GM12878 (cell line): ENCODE measurements around the gene UBQLN1. TPM values are rescaled to one million over a fixed set of nuclear protein-coding genes. Genes with fewer than 3 reads are reported as not detected.

Experiments
- CREB1 ChIP-seq: IDR thresholded peaks from 2 replicates; pipeline ENCODE4 v1.6.1; 2012; ENCODE audit warnings: low read depth, mild to moderate bottlenecking, inconsistent platforms
- IRF5 ChIP-seq: fragments of 450-650 bp; IDR thresholded peaks from 2 replicates; pipeline ENCODE4 v1.6.1; 2017; ENCODE audit warnings: borderline replicate concordance
- MLLT1 ChIP-seq: fragments of 450-650 bp; IDR thresholded peaks from 2 replicates; pipeline ENCODE4 v1.6.1; 2016; ENCODE audit warnings: mild to moderate bottlenecking
- MTA2 ChIP-seq: fragments of 450-650 bp; IDR thresholded peaks from 2 replicates; pipeline ENCODE4 v1.6.1; 2016; ENCODE audit warnings: low read depth, mild to moderate bottlenecking, moderate library complexity
- NR2C1 ChIP-seq: fragments of 450-650 bp; IDR thresholded peaks from 2 replicates; pipeline ENCODE4 v1.6.1; 2017; ENCODE audit warnings: antibody characterized with exemption, mild to moderate bottlenecking, moderate library complexity
- RCOR1 ChIP-seq: conservative IDR thresholded peaks from 2 replicates; pipeline ENCODE4 v1.6.1; 2012; ENCODE audit warnings: low read depth, low read length, improper control_type of control experiment
- RELA ChIP-seq: fragments of 450-650 bp; IDR thresholded peaks from 2 replicates; pipeline ENCODE4 v1.8.0; 2014; ENCODE audit warnings: borderline replicate concordance; ENCODE audit not compliant: partially characterized antibody
- SMAD5 ChIP-seq: IDR thresholded peaks from 2 replicates; pipeline ENCODE4 v1.6.1; 2016; ENCODE audit warnings: antibody characterized with exemption, low read depth
- STAT1 ChIP-seq: fragments of 450-650 bp; conservative IDR thresholded peaks from 2 replicates; pipeline ENCODE4 v1.6.1; 2014; ENCODE audit warnings: antibody characterized with exemption, mild to moderate bottlenecking
- TCF7 ChIP-seq: IDR thresholded peaks from 2 replicates; pipeline ENCODE4 v1.6.1; 2014; ENCODE audit warnings: antibody characterized with exemption, borderline replicate concordance
- ZNF274 ChIP-seq: IDR thresholded peaks from one replicate; pipeline ENCODE4 v1.8.0; 2011; ENCODE audit not compliant: insufficient read length, insufficient read depth
- ZNF622 ChIP-seq: fragments of 450-650 bp; IDR thresholded peaks from 2 replicates; pipeline ENCODE4 v1.6.1; 2017; ENCODE audit warnings: mild to moderate bottlenecking, inconsistent platforms
- polyA plus RNA-seq, 11 experiments: library from polyadenylated mRNA; depleted of rRNA in 4 of 11; unstranded in 6 of 11; stranded (reverse) in 5 of 11; fragments of >200 nt; fragmentation: Nextera tagmentation in 4 of 11; fragmentation: Illumina TruSeq in 1 of 11; extraction: Ambion mirVana in 4 of 11; extraction: Trizol in 1 of 11; gene quantifications; 1 replicate in 1 of 11; 2 replicates in 10 of 11; pipeline versions ENCODE4 v1.2.1 to v1.2.3, GENCODE V29; 2011 to 2016; ENCODE audit warnings: inconsistent platforms in 2 of 11, missing spikeins in 2 of 11, low read depth in 1 of 11
- total RNA-seq, 4 experiments: library from RNA; depleted of rRNA in 3 of 4; stranded (reverse); fragments of >200 nt in 3 of 4; fragmentation: Illumina TruSeq in 1 of 4; extraction: Trizol in 1 of 4; gene quantifications; 2 replicates each; pipeline versions ENCODE4 v1.2.1 to v1.2.3, GENCODE V29; 2013 to 2021
- TF ChIP-seq, protein P1 (sequence below): IDR thresholded peaks from 2 replicates; pipeline ENCODE4 v1.6.1; 2012; ENCODE audit warnings: improper control_type of control experiment, low read depth, low read length; ENCODE audit not compliant: insufficient replicate concordance
- TF ChIP-seq, protein P2 (sequence below): fragments of 450-650 bp; IDR thresholded peaks from 2 replicates; pipeline ENCODE4 v1.6.1; 2017; ENCODE audit warnings: low read depth, mild to moderate bottlenecking, moderate library complexity

Gene UBQLN1
- total and polyA plus RNA-seq, 10 of the 15 experiments (the other 5 are each of a cell fraction or from before 2014, with no cell fraction given) = 12.4 to 118 (median 66.1) TPM

GRCh38 chr9:83688921-83689320, 18.8 kb downstream of the UBQLN1 start (continued):
- TF ChIP-seq, protein P1, sequence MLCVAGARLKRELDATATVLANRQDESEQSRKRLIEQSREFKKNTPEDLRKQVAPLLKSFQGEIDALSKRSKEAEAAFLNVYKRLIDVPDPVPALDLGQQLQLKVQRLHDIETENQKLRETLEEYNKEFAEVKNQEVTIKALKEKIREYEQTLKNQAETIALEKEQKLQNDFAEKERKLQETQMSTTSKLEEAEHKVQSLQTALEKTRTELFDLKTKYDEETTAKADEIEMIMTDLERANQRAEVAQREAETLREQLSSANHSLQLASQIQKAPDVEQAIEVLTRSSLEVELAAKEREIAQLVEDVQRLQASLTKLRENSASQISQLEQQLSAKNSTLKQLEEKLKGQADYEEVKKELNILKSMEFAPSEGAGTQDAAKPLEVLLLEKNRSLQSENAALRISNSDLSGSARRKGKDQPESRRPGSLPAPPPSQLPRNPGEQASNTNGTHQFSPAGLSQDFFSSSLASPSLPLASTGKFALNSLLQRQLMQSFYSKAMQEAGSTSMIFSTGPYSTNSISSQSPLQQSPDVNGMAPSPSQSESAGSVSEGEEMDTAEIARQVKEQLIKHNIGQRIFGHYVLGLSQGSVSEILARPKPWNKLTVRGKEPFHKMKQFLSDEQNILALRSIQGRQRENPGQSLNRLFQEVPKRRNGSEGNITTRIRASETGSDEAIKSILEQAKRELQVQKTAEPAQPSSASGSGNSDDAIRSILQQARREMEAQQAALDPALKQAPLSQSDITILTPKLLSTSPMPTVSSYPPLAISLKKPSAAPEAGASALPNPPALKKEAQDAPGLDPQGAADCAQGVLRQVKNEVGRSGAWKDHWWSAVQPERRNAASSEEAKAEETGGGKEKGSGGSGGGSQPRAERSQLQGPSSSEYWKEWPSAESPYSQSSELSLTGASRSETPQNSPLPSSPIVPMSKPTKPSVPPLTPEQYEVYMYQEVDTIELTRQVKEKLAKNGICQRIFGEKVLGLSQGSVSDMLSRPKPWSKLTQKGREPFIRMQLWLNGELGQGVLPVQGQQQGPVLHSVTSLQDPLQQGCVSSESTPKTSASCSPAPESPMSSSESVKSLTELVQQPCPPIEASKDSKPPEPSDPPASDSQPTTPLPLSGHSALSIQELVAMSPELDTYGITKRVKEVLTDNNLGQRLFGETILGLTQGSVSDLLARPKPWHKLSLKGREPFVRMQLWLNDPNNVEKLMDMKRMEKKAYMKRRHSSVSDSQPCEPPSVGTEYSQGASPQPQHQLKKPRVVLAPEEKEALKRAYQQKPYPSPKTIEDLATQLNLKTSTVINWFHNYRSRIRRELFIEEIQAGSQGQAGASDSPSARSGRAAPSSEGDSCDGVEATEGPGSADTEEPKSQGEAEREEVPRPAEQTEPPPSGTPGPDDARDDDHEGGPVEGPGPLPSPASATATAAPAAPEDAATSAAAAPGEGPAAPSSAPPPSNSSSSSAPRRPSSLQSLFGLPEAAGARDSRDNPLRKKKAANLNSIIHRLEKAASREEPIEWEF = no peak
- TF ChIP-seq CREB1 = no peak
- TF ChIP-seq SMAD5 = no peak
- no peak for TF ChIP-seq TCF7
- TF ChIP-seq MLLT1 = no peak
- TF ChIP-seq MTA2 = no peak
- TF ChIP-seq, protein P2, sequence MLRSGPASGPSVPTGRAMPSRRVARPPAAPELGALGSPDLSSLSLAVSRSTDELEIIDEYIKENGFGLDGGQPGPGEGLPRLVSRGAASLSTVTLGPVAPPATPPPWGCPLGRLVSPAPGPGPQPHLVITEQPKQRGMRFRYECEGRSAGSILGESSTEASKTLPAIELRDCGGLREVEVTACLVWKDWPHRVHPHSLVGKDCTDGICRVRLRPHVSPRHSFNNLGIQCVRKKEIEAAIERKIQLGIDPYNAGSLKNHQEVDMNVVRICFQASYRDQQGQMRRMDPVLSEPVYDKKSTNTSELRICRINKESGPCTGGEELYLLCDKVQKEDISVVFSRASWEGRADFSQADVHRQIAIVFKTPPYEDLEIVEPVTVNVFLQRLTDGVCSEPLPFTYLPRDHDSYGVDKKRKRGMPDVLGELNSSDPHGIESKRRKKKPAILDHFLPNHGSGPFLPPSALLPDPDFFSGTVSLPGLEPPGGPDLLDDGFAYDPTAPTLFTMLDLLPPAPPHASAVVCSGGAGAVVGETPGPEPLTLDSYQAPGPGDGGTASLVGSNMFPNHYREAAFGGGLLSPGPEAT = no peak
- TF ChIP-seq IRF5 = no peak
- TF ChIP-seq ZNF274 = no peak
- no peak for TF ChIP-seq RELA
- TF ChIP-seq ZNF622 = no peak
- TF ChIP-seq RCOR1 = no peak
- no peak for TF ChIP-seq NR2C1
- no peak for TF ChIP-seq STAT1
